Activated naive CD4-positive, alpha-beta T cell treated with anti-CD3 and anti-CD28 coated beads for 36 hours (primary cell): ENCODE data around the gene DOCK9. TPM values are rescaled to one million over a fixed set of nuclear protein-coding genes. Genes with fewer than 3 reads are reported as not detected.

ENCODE experiments used
- CTCF ChIA-PET: fragments of 350-600 bp; sonication (Branson Sonifier 250); formaldehyde crosslinking; loops from one replicate; lab custom pipeline; 2021; ENCODE audit warnings: antibody characterized with exemption; lab: Charles Lee
- DNase-seq: peaks from one replicate; pipeline ENCODE4 v3.0.0-alpha.2; 2020
- H3K27ac Mint-ChIP-seq: one replicate; pipeline ENCODE4 v1.8.0; 2021; ENCODE audit warnings: mild to moderate bottlenecking, mixed read lengths
- H3K27me3 Mint-ChIP-seq: one replicate; pipeline ENCODE4 v1.8.0; 2021; ENCODE audit warnings: low read depth, mixed read lengths
- H3K36me3 Mint-ChIP-seq: one replicate; pipeline ENCODE4 v1.8.0; 2021; ENCODE audit warnings: low read depth, mixed read lengths
- H3K4me1 Mint-ChIP-seq: one replicate; pipeline ENCODE4 v1.8.0; 2021; ENCODE audit warnings: low read depth, mixed read lengths
- H3K4me3 Mint-ChIP-seq: one replicate; pipeline ENCODE4 v1.8.0; 2021; ENCODE audit warnings: mild to moderate bottlenecking, moderate library complexity, mixed read lengths
- H3K9me3 Mint-ChIP-seq: one replicate; pipeline ENCODE4 v1.8.0; 2021; ENCODE audit warnings: mixed read lengths
- intact Hi-C: fragments of 100-400 bp; cut with micrococcal nuclease; formaldehyde crosslinking; loops from one replicate; pipeline ENCODE4 v1.15.1; 2023
- total RNA-seq, 2 experiments: library from RNA; stranded (reverse); gene quantifications; one replicate each; pipeline ENCODE4 v1.2.3, GENCODE V29; 2021

DOCK9 gene
- total RNA-seq, 2 experiments from 2014 or later: 38.3 to 42.1 TPM

- CTCF ChIA-PET: interaction anchor here (0.7 to 2.1 kb wide), 2 partner anchors 37 to 180 kb away, joined by 3 to 5 read pairs; no protein-coding TSS in a partner anchor
- Mint-ChIP-seq H3K27ac (no peak overlapping the region), H3K27me3 (no peaks in the 10 kb centered on the region), H3K4me1 (peaks cover 13% of the 10 kb centered on the region), H3K36me3 (peaks cover 18% of the 10 kb centered on the region), H3K4me3 (no peak overlapping the region), H3K9me3 (no peaks in the 10 kb centered on the region)
- intact Hi-C loops: no loop called here
- no peak for DNase-seq
These were observed 123.4 kb downstream of the DOCK9 start for GRCh38 chr13:98854448-98854847.

- peak; percentile 75 for DNase-seq
- Mint-ChIP-seq H3K27me3 (no peaks in the 10 kb centered on the region), H3K27ac (no peak overlapping the region), H3K36me3 (peaks cover 18% of the 10 kb centered on the region), H3K4me3 (no peak overlapping the region), H3K9me3 (no peaks in the 10 kb centered on the region), H3K4me1 (peaks cover 13% of the 10 kb centered on the region)
- intact Hi-C loops: no loop called here
- CTCF ChIA-PET: interaction anchor here (1.2 to 2.1 kb wide), 2 partner anchors 14 to 180 kb away, joined by 3 to 5 read pairs; no protein-coding TSS in a partner anchor
These were observed 124.1 kb downstream of the DOCK9 start for GRCh38 chr13:98853771-98854221.

- CTCF ChIA-PET: interaction anchor here (0.6 to 1.3 kb wide), 2 partner anchors 11 to 335 kb away, joined by 3 to 4 read pairs; no protein-coding TSS in a partner anchor
- Mint-ChIP-seq H3K36me3 (peaks cover 22% of the 10 kb centered on the region), H3K9me3 (no peaks in the 10 kb centered on the region), H3K27me3 (no peaks in the 10 kb centered on the region), H3K4me1 (peaks cover 13% of the 10 kb centered on the region), H3K4me3 (no peak overlapping the region), H3K27ac (no peak overlapping the region)
- intact Hi-C loops: no loop called here
- no peak for DNase-seq
These were observed 126.6 kb downstream of the DOCK9 start for GRCh38 chr13:98851276-98851675.

- Mint-ChIP-seq H3K9me3 (no peaks in the 10 kb centered on the region), H3K4me1 (peaks cover 8% of the 10 kb centered on the region), H3K27ac (no peak overlapping the region), H3K36me3 (peaks cover 14% of the 10 kb centered on the region), H3K4me3 (no peak overlapping the region), H3K27me3 (no peaks in the 10 kb centered on the region)
- CTCF ChIA-PET: interaction anchor here (0.8 to 1.6 kb wide), 4 partner anchors 9 to 21 kb away, joined by 3 to 12 read pairs (median 4); no protein-coding TSS in a partner anchor
- intact Hi-C loops: no loop called here
- no peak for DNase-seq
These were observed 129.1 kb downstream of the DOCK9 start for GRCh38 chr13:98848746-98849145.

GRCh38 chr13:98847780-98848179, 130.1 kb downstream of the DOCK9 start:
- H3K4me1 Mint-ChIP-seq: peaks cover 6% of the 10 kb centered on the region
- CTCF ChIA-PET: no interaction called here
- no peak for DNase-seq
- intact Hi-C loops: no loop called here
- no peaks in the 10 kb centered on the region for H3K9me3 Mint-ChIP-seq
- no peak overlapping the region for H3K4me3 Mint-ChIP-seq
- H3K27me3 Mint-ChIP-seq: no peaks in the 10 kb centered on the region
- peaks cover 14% of the 10 kb centered on the region for H3K36me3 Mint-ChIP-seq
- no peak overlapping the region for H3K27ac Mint-ChIP-seq

GRCh38 chr13:98846986-98847385, 130.9 kb downstream of the DOCK9 start:
- intact Hi-C loops: no loop called here
- CTCF ChIA-PET: no interaction called here
- peaks cover 6% of the 10 kb centered on the region for H3K4me1 Mint-ChIP-seq

GRCh38 chr13:98846521-98846920, 131.3 kb downstream of the DOCK9 start:
- Mint-ChIP-seq H3K4me3 (no peak overlapping the region), H3K27me3 (no peaks in the 10 kb centered on the region), H3K36me3 (peaks cover 14% of the 10 kb centered on the region), H3K9me3 (no peaks in the 10 kb centered on the region), H3K27ac (no peak overlapping the region), H3K4me1 (peaks cover 6% of the 10 kb centered on the region)
- no peak for DNase-seq
- CTCF ChIA-PET: no interaction called here
- intact Hi-C loops: no loop called here

More at GRCh38 chr13:98846986-98847385, 130.9 kb downstream of the DOCK9 start:
- DNase-seq: no peak
- Mint-ChIP-seq H3K9me3 (no peaks in the 10 kb centered on the region), H3K4me3 (no peak overlapping the region), H3K27ac (no peak overlapping the region), H3K27me3 (no peaks in the 10 kb centered on the region), H3K36me3 (peaks cover 16% of the 10 kb centered on the region)

GRCh38 chr13:98845742-98846141, 132.1 kb downstream of the DOCK9 start:
- DNase-seq: no peak
- CTCF ChIA-PET: interaction anchor here (1.2 kb wide), 1 partner anchor 10 kb away, joined by 3 read pairs; no protein-coding TSS in a partner anchor
- Mint-ChIP-seq H3K9me3 (no peaks in the 10 kb centered on the region), H3K4me1 (peaks cover 6% of the 10 kb centered on the region), H3K4me3 (no peak overlapping the region), H3K36me3 (peaks cover 12% of the 10 kb centered on the region), H3K27ac (no peak overlapping the region), H3K27me3 (no peaks in the 10 kb centered on the region)
- intact Hi-C loops: no loop called here

- intact Hi-C loops: loop anchor here (5.0 kb wide), 1 partner anchor 423 kb away; no protein-coding TSS in a partner anchor
- CTCF ChIA-PET: interaction anchor here (0.6 to 2.2 kb wide), 12 partner anchors 14 to 422 kb away, joined by 3 to 6 read pairs (median 4); no protein-coding TSS in a partner anchor
- DNase-seq: no peak
- Mint-ChIP-seq H3K4me3 (no peak overlapping the region), H3K36me3 (peaks cover 13% of the 10 kb centered on the region), H3K9me3 (no peaks in the 10 kb centered on the region), H3K27ac (no peak overlapping the region), H3K27me3 (no peaks in the 10 kb centered on the region), H3K4me1 (peaks cover 6% of the 10 kb centered on the region)
These were observed 133.8 kb downstream of the DOCK9 start for GRCh38 chr13:98844021-98844420.

GRCh38 chr13:98843482-98843877, 134.4 kb downstream of the DOCK9 start:
- no peak for DNase-seq
- H3K9me3 Mint-ChIP-seq: no peaks in the 10 kb centered on the region
- intact Hi-C loops: loop anchor here (1.0 to 5.0 kb wide), 4 partner anchors 171 to 989 kb away; no protein-coding TSS in a partner anchor
- H3K4me3 Mint-ChIP-seq: no peak overlapping the region
- H3K36me3 Mint-ChIP-seq: peaks cover 13% of the 10 kb centered on the region
- H3K27me3 Mint-ChIP-seq: no peaks in the 10 kb centered on the region
- peaks cover 6% of the 10 kb centered on the region for H3K4me1 Mint-ChIP-seq
- no peak overlapping the region for H3K27ac Mint-ChIP-seq
- CTCF ChIA-PET: interaction anchor here (0.6 to 2.2 kb wide), 19 partner anchors 14 to 423 kb away, joined by 3 to 6 read pairs (median 3); no protein-coding TSS in a partner anchor

- H3K27ac Mint-ChIP-seq: no peak overlapping the region
- H3K36me3 Mint-ChIP-seq: peaks cover 12% of the 10 kb centered on the region
- no peak overlapping the region for H3K4me3 Mint-ChIP-seq
- H3K9me3 Mint-ChIP-seq: no peaks in the 10 kb centered on the region
- DNase-seq: peak; percentile 85
- CTCF ChIA-PET: interaction anchor here (0.6 to 2.2 kb wide), 22 partner anchors 13 to 423 kb away, joined by 3 to 6 read pairs (median 3); no protein-coding TSS in a partner anchor
- peaks cover 6% of the 10 kb centered on the region for H3K4me1 Mint-ChIP-seq
- H3K27me3 Mint-ChIP-seq: no peaks in the 10 kb centered on the region
- intact Hi-C loops: loop anchor here (1.0 to 5.0 kb wide), 4 partner anchors 170 to 988 kb away; no protein-coding TSS in a partner anchor
These were observed 134.9 kb downstream of the DOCK9 start for GRCh38 chr13:98842858-98843481.

GRCh38 chr13:98842070-98842469, 135.8 kb downstream of the DOCK9 start:
- Mint-ChIP-seq H3K27ac (no peak overlapping the region), H3K9me3 (no peaks in the 10 kb centered on the region), H3K4me3 (no peak overlapping the region), H3K4me1 (peaks cover 6% of the 10 kb centered on the region), H3K27me3 (no peaks in the 10 kb centered on the region), H3K36me3 (peaks cover 9% of the 10 kb centered on the region)
- no peak for DNase-seq
- CTCF ChIA-PET: interaction anchor here (0.7 to 2.2 kb wide), 5 partner anchors 24 to 190 kb away, joined by 3 to 6 read pairs (median 4); no protein-coding TSS in a partner anchor
- intact Hi-C loops: loop anchor here (2.0 to 5.0 kb wide), 3 partner anchors 169 to 987 kb away; no protein-coding TSS in a partner anchor
